GM18526 (cell line): Measurements from ENCODE around the gene STIL.

Experiments used
- POLR2A ChIP-seq: IDR thresholded peaks from 3 replicates; pipeline ENCODE4 v1.6.1; 2011; ENCODE audit not compliant: insufficient read length; ENCODE audit errors: extremely low read depth

STIL gene

DNA sequence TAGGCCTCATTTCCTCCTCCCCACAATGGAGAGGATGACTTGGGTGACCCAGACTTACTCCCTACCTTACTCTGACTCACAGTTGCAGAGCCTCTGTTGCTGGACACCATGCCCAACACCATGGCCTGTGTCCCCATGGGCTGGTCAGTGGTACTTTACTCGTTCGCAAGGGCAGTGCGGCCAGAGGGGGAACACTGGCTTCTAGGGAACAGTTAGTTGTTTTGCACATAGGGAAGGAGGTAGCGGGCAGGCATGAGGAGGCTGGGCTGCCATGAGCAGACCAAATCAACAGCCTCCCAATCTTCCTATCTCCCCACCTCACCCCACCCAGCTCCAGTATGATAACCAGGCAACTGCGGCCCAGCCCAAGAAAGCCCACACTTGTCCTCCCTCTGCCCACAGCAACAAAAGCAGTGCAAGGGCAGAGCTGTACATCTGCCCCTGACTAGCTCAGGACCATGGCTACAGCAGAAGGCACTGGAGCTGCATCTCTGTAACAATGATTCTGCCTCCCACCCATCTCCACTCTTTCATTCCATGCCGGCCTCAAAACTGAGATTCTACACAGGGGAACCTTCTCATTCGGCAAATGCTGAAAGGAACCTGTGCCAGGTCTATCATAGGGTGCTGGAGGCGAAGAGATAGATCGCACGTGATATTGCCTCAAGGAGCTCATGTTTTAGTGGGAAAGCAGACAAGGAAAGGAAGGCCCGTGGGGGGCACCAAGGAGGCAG lies 100.5 kb downstream of the STIL start:
- TF ChIP-seq POLR2A = no peak

DNA sequence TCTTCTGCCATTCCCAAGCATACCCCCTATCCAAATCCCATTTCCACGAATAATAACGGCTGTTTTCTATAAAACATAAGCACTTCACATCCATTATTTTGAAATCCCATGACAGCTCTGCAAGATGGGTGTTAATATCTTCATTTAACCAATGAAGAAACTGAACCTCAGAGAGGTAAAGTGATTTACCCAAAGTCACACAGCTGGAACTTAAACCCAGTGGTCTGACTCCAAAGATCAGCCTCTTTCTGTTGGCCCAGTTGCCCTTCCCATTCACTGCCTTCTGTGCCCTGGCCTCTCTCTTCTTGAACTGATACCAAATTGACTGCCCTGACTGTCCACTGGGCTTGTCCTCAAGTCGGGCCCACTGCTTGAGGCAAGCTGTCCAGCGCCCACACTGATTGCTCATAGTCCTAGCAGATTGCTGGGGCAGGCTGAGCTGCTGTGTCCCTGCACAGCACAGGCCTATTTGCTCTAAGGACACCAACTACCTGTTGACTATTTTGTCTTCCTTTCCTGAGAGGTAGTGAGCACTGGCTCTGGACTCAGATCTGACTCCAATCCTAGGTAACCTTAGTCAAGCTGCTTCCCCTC lies 101.2 kb downstream of the STIL start:
- TF ChIP-seq POLR2A = no peak

DNA sequence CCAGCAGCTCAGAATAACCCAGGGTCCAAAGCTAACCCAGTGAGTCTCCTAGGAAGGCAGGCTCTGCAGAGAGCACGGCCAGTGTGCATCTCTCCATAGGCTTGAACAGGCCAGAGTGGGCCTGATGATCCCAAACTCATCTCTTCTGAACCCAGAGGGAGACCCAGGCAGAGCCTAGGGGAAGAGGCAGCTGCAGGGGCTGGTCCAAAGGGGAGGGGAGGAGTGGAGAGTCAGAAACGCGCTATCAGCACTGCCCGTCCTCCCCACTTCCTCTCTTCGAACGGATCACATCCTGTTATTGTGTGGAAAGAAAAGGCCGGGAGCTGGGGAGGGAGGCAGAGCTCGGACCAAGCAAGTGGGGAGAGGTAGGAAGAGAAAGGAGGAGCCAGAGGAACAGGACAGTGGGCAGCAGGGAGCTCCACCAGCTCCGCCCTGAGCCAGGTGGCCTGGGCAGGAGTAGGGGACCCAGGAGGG lies 102.1 kb downstream of the STIL start:
- no peak for TF ChIP-seq POLR2A

- no peak for TF ChIP-seq POLR2A
Measured at GRCh38 chr1:47210666-47211065, 103.3 kb downstream of the STIL start.

DNA sequence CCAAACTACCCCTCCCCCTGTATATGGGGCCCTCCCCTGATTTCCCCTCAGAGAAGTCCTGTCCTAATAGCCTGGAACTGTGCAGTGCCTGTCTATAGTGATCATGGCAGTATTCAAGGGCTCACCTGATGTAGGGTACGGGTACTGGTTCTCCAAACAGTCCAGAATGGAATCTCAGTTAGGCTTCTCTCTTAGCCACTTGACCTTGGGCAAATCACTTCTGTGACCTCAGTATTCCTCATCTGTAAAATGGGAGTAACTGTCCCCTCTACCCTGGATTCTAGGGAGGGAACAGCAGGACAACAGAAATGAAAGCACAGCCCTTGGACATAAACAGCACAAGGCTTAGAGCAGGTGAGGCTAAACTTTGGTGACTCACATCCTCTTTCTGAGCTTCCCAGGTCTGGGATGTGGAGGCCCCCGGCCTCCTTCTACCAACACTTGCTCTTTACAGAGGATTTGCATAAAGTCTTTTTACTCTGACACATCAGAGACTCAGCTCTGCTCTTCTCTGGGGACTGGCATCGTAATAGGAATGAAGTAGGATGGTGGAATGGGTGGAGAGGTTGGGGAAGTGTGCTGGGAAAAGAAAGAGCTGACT lies 104.1 kb downstream of the STIL start:
- TF ChIP-seq POLR2A = no peak

DNA sequence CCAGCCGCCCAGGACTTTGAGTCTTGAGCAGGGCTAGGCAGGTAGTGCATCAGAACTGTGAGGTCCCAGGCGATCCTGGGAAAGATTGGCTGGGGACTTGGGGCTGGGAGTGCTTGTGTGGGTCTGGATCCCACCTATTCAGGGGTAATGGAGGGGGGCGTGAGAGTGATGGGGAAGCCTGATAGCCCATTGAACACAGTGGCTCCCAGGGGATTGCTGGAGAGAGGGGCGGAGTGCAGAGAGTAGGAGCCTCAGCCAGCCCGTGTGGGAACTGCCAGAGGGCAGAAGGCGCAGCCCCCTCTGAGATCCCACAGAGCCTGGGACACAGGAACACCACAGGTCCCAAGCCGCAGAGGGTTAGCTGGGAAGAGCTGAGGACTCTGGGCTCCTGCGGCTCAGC lies 104.9 kb downstream of the STIL start:
- TF ChIP-seq POLR2A = no peak

GRCh38 chr1:47208374-47208850 lies 105.5 kb downstream of the STIL start:
- no peak for TF ChIP-seq POLR2A

DNA sequence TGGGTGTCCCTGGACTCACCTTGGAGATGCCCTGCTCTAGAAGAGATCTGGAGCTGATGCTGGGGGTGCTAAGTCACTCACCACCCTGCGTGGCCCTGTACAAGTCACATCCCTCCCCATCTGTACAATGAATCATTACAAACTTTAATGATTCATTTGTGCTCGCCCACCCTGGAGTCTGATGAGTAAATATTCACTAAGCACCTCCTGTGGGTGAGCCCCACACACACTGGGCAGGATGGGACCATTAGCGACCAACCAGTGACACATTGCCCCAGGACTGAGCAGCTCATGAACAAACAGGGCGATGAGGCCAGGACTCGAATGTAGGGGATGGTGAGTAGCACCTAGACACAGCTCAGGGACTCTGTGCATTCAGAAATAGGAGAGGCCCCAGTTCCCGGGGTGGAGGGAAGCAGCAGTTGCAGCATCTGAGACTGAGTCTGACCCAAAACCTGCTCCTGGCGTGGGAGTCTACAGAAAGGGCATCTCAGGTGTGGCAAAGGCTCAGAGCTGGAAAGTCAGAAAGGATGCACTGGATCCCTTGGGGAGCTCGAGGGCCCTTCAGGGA lies 106.1 kb downstream of the STIL start:
- no peak for TF ChIP-seq POLR2A

DNA sequence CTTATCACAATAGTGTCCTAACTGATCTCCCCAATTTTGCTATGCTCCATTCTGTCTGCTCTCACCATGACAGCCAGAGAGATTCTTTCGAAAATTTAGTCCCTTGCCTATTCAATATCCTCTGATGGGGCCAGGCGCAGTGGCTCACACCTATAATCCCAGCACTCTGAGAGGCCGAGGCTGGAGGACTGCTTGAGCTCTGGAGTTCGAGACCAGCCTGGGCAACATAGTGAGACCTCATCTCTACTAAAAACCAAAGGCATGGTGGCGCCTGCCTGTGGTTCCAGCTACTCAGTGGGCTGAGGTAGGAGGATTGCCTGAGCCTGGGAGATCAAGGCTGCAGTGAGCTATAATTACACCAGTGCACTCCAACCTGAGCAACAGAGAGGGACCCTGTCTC lies 108.0 kb downstream of the STIL start:
- TF ChIP-seq POLR2A = no peak

- no peak for TF ChIP-seq POLR2A
Measured at GRCh38 chr1:47201179-47201578, 112.8 kb downstream of the STIL start.
